SK-MEL-5 (cell line): ENCODE measurements around the gene ZC3H10. TPM values are rescaled to one million over a fixed set of nuclear protein-coding genes. Genes with fewer than 3 reads are reported as not detected.
"Not testable (repeated sequence)": the region's sequence is repeated elsewhere in the genome, so short reads cannot be mapped to it uniquely, and the experiment has no call there.

Experiments
- DNase-seq: peaks from one replicate; pipeline ENCODE4 v3.0.0-alpha.2; 2016; ENCODE audit warnings: low read depth, low spot score
- in situ Hi-C: cut with HindIII; loops from 2 replicates; pipeline ENCODE4 v1.10.0; 2016; ENCODE audit warnings: low sequenced_read_pairs, high pct_unique_total_duplicates, low pct_unique_long_range_greater_than_20kb
- polyA plus RNA-seq, 2 experiments: library from polyadenylated mRNA; depleted of rRNA; stranded (reverse); fragments of >200 nt; gene quantifications; 2 replicates each; pipeline ENCODE4 v1.2.3, GENCODE V29; 2015
- total RNA-seq: library from RNA; depleted of rRNA; stranded (reverse); fragments of >200 nt; shearing (Covaris generic); gene quantifications from 2 replicates; pipeline ENCODE4 v1.2.3, GENCODE V29; 2014; rRNA removed

The ZC3H10 gene, protein sequence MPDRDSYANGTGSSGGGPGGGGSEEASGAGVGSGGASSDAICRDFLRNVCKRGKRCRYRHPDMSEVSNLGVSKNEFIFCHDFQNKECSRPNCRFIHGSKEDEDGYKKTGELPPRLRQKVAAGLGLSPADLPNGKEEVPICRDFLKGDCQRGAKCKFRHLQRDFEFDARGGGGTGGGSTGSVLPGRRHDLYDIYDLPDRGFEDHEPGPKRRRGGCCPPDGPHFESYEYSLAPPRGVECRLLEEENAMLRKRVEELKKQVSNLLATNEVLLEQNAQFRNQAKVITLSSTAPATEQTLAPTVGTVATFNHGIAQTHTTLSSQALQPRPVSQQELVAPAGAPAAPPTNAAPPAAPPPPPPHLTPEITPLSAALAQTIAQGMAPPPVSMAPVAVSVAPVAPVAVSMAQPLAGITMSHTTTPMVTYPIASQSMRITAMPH
- 5.6 and 7.3 TPM in 2 replicates for total RNA-seq
- polyA plus RNA-seq (2015; cell fraction: cytosol; rRNA removed): 2.2 and 3.7 TPM in 2 replicates
- polyA plus RNA-seq (2015; cell fraction: nucleus; rRNA removed): 6.2 and 8.0 TPM in 2 replicates

DNA sequence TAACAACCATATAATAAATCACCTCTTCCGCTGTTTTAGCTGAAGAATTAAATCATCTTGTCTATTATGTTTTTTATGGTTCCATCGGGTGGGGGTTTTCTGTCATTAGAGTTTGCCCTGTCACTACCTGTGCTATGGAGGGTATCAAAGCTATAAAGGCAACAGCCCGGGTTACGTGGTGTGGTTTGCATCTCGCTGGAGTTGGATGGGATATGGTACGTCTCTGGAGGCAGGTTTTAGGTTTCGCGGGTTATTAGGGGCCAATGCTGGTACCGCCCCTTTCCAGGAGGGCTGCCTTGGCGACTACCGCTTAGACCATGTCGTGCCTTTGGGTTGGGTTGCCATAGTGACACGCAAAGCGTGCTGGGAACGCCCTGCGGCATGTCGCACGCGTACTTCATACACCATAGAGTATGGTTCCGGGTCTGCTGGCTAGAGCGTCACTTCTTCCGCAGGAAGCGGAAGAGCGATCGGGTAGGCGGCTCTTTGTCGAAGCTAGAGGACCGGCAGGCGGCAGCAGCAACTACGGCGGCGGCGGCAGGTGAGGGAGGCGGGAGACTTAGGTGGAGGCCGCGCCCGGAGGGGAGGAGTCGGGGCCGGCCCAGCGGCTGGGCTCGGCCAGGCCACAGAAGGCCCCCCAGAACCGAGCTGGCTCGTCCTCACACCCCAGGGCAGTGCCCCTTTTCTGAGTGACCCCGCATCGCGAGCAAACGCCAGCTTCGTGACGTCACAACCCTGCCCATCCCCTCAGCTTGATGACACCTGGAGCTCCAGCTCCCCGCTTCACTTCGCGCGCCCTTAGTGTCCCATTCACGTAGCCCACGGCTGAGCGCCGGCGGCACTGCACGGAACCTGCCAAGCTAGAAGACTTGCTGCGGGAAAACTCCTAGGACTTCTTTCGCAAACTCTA is at the start of gene ZC3H10:
TSS of gene ZC3H10 (plus strand) at position 489 of the 910 bp plus-strand sequence. CDS start 2,297 bp downstream, outside the sequence.
- in situ Hi-C loops: loop anchor here (5.0 kb wide), 1 partner anchor 74 kb away; no protein-coding TSS in a partner anchor
- DNase-seq: peak; percentile 99

DNA sequence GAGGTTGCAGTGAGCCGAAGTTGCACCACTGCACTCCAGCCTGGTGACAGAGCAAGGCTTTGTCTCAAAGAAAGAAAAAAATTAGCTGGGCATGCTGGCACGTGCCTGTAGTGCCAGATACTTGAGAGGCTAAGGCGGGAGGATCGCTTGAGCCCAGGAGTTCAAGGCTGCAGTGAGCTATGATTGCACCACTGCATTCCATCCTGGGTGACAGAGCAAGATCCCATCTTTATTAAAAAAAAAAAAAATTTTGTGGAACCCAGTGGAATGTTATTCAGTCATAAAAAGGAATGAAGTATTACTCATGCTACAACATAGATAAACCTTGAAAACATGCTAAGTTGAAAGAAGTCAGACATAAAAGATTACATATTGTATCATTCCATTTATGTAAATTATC is 46.4 kb upstream of the ZC3H10 start:
- in situ Hi-C loops: no loop called here
- DNase-seq: no peak

DNA sequence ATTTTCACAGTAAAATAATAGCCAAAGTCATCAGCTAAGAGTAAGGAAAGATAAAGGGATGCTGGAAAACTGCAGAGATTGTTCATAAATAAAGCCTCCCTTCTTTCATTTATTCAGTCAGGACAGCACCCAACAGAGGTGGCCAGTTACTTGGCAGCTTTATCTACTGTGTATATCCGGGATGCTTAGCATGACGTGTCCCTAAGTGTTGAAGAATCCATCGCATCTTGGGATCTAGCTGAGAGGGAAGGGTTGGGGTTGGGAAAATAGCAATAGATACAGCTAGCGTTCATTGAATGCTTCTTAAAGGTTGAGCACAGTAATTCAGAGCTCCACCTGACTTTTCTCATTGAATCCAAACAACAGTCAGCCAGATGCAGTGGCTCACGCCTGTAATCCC is 43.7 kb upstream of the ZC3H10 start:
- in situ Hi-C loops: no loop called here
- DNase-seq: no peak

DNA sequence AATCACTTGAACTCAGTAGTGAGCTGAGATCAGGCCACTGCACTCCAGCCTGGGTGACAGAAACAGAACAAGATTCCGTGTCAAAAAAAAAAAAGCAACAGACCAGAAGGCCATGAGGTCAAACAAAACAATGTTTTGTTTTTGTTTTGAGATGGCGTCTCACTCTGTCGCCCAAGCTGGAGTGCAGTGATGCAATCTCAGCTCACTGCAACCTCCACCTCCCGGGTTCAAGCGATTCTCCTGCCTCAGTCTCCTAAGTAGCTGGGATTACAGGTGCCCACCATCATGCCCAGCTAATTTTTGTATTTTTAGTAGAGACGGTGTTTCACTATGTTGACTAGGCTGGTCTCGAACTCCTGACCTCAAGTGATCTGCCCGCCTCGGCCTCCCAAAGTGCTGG is 40.1 kb upstream of the ZC3H10 start:
- DNase-seq, in situ Hi-C loops: not testable (repeated sequence)

DNA sequence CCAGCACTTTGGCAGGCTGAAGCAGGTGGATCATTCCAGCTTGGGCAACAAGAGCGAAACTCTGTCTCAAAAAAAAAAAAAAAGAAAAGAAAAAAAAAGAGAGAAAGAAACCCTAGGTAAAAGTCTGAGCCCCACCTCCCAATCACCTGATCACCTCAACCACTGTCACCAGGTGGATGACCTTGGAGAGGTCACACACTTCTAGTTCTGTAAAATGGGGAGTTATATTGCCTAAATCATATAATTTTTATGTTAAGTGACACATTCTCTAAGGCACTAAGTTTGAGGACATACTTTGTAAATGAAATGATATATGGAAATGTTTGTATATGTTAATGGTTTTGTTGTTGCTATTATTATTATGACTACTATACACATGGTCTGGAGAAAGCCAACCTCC is 39.6 kb upstream of the ZC3H10 start:
- in situ Hi-C loops: no loop called here
- DNase-seq: no peak

DNA sequence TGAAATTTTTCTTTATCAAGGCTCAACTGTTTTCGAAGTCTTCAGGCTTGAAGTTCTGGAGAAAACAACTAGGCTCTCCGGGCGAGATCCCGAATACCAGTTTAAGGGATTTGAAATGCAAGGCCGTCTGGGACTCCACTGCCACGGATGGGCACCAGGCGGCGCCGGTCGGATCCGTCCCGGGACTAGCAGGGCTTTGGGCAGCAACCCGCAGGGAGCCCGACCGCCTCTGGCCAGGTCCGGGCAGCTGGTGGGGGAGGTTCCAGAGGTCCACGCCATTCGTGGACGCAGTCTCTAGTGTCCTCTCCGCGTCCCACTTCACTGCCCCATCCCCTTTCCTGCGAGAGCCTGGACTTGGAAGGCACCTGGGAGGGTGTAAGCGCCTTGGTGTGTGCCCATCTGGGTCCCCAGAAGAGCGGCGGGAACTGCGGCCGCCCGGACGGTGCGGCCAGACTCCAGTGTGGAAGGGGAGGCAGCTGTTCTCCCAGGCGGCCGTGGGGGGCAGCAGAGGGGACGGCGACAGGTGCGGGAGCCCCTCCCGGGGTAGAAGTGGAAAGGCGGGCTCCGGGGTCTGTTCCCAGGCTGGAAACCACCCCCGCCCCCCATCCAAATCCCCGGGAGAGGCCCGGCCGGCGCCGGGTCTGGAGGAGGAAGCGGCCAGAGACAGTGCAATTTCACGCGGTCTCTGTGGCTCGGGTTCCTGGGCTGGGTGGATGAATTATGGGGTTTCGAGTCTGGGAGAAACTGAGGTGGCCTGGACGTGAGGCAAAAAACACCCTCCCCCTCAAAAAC is 38.9 kb upstream of the ZC3H10 start:
- in situ Hi-C loops: no loop called here
- DNase-seq: peak; percentile 91

DNA sequence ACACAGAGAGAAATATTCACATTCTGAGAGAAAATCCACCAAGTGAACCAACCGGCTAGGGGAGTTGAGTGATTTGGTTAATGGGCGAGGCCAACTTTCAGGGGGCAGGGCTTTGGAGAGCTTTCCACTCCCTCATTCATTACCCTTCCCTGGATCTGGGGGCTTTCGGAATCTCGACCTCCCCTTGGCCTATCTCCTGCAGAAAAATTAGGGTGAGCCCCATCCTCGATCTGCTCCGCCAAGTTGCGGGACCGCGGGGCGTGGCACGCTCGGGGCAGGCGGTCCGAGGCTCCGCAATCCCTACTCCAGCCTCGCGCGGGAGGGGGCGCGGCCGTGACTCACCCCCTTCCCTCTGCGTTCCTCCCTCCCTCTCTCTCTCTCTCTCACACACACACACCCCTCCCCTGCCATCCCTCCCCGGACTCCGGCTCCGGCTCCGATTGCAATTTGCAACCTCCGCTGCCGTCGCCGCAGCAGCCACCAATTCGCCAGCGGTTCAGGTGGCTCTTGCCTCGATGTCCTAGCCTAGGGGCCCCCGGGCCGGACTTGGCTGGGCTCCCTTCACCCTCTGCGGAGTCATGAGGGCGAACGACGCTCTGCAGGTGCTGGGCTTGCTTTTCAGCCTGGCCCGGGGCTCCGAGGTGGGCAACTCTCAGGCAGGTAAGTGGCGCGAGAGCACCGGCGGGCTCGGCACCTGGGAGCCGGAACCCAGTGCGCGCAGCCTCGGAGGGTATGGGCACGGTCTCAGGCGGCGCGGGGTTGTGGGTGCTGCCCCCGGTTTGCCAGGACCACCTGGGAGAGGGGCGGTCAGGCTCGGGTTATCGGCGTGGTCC is 38.1 kb upstream of the ZC3H10 start, which contains the start of gene ERBB3:
TSS of gene ERBB3 (plus strand) at position 443 of the 833 bp plus-strand sequence. CDS start at position 579, 136 bp downstream.
- in situ Hi-C loops: no loop called here
- peak; percentile 71 for DNase-seq

DNA sequence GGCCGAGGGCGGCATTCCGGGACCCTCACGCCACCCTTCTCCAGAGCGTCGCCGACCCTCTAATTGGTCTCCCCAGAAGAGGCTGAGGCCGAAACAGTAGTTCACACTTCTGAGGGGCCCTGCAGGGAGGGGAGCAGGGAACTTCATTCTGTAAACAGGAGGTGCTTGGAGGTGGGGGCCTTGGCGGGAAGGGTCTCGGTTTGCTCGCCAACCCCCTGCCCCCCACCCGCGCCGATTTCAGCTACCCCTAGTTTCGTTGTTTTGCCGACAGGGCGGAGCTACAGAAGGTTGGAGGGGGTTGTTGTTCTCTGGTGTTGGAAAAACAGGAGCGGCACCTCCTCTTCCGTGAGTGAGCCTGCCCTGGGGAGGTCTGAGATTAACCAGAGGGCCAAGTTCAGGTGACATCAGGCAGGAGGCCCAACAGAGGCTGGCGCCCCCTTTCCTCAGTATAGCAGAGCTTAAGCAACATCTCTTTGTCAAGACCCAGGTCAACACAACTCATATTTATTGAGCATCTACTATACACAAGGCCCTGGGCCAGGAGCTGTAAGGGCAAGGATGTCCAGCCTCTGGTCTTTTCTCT is 37.4 kb upstream of the ZC3H10 start:
- DNase-seq: no peak
- in situ Hi-C loops: no loop called here

DNA sequence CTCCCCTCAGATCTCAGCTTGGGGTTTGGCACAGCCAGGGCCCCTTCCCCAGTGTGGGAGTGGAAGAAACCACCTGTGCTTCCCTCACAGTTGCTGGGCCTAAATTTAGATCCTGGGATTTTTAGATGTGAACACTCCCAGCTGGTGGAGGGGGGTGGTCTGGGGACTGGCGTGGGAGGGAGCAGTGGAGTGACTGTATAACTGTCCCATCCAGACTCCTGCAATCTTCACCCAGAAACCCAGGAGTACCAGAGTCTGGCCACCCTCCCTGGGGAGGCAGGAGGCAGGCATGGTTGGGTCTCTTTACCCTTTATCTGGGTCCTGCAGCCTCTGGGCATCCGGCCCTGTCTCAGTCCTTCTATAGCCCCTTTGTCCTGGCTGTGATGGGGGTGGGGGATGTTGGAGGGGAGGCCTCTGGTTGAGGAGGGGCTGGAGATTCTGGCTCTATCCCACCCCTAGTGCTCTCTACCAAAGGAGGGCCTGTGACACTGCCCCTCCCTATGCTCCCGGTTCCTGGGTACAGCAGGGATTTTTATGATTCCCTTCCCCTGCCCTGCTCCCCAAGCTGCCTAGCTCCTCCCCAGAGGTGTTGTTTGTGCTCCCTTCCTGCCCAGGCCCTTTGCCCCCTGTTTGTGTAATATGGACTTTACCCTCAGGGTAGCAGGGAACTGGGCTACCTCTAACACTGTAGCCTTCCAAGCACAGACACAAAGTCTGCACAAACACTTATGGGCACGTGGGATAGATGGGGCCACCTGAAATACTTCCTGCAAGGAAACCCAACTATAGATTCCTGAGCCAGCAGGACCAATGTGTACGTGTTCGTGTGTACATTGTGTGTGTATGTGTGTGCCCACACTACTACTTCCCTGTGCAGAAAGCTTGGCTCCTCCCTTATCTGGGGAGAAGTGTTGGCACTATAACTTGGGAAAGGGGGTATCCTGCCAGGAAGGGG is 36.4 kb upstream of the ZC3H10 start:
- in situ Hi-C loops: no loop called here
- DNase-seq: peak; percentile 81

DNA sequence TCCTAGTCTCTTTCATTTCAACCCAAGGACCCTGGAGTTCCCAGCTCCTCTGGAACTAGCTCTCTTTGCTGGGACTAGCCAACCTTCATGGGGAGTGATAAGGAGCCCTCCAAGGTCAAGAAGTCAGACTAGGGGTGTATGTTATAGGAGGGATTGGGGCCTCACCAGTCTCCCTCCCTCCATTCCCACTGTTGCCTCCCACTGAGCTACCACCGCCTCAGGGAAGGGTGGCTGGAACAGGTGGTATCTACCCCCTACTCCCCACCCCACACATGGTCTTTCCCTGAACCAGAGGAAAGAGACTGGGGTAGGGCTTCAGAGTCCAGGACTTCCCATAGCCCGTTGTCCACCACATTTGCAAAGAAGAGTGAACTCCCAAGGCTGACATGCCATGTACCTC is 35.7 kb upstream of the ZC3H10 start:
- DNase-seq: no peak
- in situ Hi-C loops: no loop called here

DNA sequence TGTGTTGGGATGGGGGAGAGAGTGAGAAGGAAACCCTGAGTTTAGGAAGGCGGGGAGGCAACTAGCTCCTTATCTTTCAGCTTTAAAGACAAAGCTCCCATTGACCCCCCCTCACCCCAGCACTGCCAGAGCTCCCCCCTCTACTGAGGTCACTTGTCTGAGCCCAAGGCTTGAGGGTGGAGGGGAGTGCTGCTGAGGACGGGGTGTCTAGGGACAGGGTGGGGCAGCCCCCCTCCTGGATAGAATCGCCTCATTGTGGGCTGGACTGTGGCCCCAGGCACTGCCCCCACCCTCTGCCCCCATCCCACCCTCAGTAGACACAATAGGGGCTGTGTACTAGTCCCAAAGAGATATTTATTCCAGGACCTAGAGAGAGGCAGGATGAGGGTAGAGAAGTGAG is 35.1 kb upstream of the ZC3H10 start:
- in situ Hi-C loops: no loop called here
- peak; percentile 94 for DNase-seq

DNA sequence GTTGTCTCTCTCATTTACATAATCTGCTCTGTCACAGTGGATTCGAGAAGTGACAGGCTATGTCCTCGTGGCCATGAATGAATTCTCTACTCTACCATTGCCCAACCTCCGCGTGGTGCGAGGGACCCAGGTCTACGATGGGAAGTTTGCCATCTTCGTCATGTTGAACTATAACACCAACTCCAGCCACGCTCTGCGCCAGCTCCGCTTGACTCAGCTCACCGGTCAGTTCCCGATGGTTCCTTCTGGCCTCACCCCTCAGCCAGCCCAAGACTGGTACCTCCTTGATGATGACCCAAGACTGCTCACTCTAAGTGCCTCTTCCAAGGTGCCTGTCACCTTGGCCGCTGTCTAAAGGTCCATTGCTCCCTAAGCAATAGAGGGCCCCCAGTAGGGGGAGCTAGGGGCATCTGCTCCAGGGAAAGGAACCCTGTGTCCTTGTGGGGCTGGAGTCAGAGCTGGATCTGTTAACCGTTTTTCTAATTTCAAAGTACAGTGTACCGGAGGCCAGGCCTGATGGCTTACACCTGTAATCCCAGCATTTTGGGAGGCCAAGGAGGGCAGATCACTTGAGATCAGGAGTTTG is 33.0 kb upstream of the ZC3H10 start:
- in situ Hi-C loops: no loop called here
- peak; percentile 70 for DNase-seq

DNA sequence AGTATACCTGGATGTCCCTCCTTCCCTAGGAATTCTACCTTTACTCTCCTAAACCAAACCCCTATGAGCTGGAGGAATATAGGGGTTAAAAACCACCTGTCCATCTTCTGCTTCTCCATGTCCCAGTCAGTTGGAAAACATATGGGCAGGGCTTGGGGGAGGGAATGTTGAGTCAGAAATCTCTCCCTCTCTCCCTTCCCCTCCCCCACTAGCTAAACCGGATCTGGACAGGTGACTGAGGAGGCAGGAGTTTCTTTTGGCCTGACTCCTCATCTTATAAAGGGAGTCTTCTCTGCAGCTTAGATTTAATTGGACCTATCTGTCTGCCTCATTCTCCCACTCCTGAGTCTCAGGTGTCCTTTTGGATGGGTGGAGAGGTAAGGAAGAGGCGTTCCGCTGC is 32.0 kb upstream of the ZC3H10 start:
- in situ Hi-C loops: no loop called here

DNA sequence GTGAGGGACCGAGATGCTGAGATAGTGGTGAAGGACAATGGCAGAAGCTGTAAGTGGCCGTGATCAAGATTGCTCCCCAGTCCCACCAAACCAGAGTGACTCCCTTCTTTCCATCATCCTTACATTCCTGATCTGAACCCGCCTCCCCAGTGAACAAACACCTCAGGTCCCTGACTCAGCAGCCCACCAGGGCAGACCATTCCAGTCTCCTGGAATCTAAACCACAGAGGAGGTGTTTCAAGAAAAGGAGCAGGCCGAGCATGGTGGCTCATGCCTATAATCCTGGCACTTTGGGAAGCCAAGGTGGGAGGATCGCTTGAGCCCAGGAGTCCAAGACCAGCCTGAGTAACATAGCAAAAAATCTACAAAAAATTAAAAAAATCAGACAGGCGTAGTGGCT is 31.5 kb upstream of the ZC3H10 start:
- in situ Hi-C loops: no loop called here

More for the DNA sequence above, 32.0 kb upstream of the ZC3H10 start:
- no peak for DNase-seq

DNA sequence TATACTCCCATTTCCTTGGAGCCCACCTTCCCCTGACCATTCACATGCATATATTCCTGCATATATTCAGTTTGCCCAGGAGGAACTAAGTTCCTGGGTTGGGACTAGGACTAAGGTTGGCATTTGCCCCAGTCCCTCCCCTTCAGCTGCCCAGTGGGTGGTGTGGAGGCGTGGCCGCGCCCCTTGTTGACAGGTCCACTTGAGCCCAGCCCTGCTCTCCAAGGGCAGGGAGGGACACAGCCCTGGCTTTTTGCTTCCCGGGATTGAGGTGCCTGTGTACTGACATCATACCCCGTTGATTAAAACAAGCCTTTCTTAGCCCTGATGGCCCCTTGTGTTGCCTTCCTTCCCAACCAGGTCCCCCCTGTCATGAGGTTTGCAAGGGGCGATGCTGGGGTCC is 30.8 kb upstream of the ZC3H10 start:
- in situ Hi-C loops: no loop called here
- DNase-seq: no peak

More for the DNA sequence above, 31.5 kb upstream of the ZC3H10 start:
- DNase-seq: no peak
